HG03064 (cell line): ENCODE results near the gene SRGAP2B.
A peak's percentile ranks its signal among the peaks of the same experiment; 100 is the strongest.
"Not testable (repeated sequence)": the region's sequence is repeated elsewhere in the genome, so short reads cannot be mapped to it uniquely, and the experiment has no call there.

Source experiments
- ATAC-seq: cut with Tn5 transposase; IDR thresholded peaks from one replicate; pipeline ENCODE4 v1.9.1; 2021; ENCODE audit warnings: low read depth; ENCODE audit not compliant: unreplicated experiment

The SRGAP2B gene

GRCh38 chr1:144917154-144918026, 177.7 kb downstream of the SRGAP2B start:
- not testable (repeated sequence) for ATAC-seq

GRCh38 chr1:144913977-144914734, 181.0 kb downstream of the SRGAP2B start:
- peak; percentile 57 for ATAC-seq

- ATAC-seq: not testable (repeated sequence)
These were observed 181.7 kb downstream of the SRGAP2B start for GRCh38 chr1:144913458-144913857.

GRCh38 chr1:144910729-144911128, 184.4 kb downstream of the SRGAP2B start:
- not testable (repeated sequence) for ATAC-seq

- ATAC-seq: not testable (repeated sequence)
These were observed 194.3 kb downstream of the SRGAP2B start for GRCh38 chr1:144900841-144901240.

- ATAC-seq: not testable (repeated sequence)
These were observed 200.5 kb downstream of the SRGAP2B start for GRCh38 chr1:144894454-144895201.

GRCh38 chr1:144893710-144894438, 201.3 kb downstream of the SRGAP2B start:
- not testable (repeated sequence) for ATAC-seq

GRCh38 chr1:144893062-144893461, 202.1 kb downstream of the SRGAP2B start:
- ATAC-seq: not testable (repeated sequence)

GRCh38 chr1:144889450-144890115, 205.5 kb downstream of the SRGAP2B start:
- not testable (repeated sequence) for ATAC-seq

- ATAC-seq: not testable (repeated sequence)
These were observed 212.1 kb downstream of the SRGAP2B start for GRCh38 chr1:144883022-144883421.

- ATAC-seq: not testable (repeated sequence)
These were observed 212.8 kb downstream of the SRGAP2B start for GRCh38 chr1:144882343-144882742.

- not testable (repeated sequence) for ATAC-seq
These were observed 236.5 kb downstream of the SRGAP2B start for GRCh38 chr1:144858607-144859006.
